GM19035 (cell line): ENCODE results near the gene MYO9A.
"Not testable (repeated sequence)": the region's sequence is repeated elsewhere in the genome, so short reads cannot be mapped to it uniquely, and the experiment has no call there.

Experiments used
- ATAC-seq: cut with Tn5 transposase; IDR thresholded peaks from one replicate; pipeline ENCODE4 v1.9.1; 2021; ENCODE audit not compliant: unreplicated experiment

MYO9A gene

GRCh38 chr15:72141171-72142084, 23.5 kb upstream of the MYO9A start:
- ATAC-seq: peak; percentile 98

- no peak for ATAC-seq
These were observed 22.1 kb upstream of the MYO9A start for GRCh38 chr15:72140088-72140487.

- ATAC-seq: no peak
These were observed 21.7 kb upstream of the MYO9A start for GRCh38 chr15:72139667-72140066.

GRCh38 chr15:72136170-72137051, 18.5 kb upstream of the MYO9A start:
- ATAC-seq: no peak

- ATAC-seq: no peak
These were observed 17.8 kb upstream of the MYO9A start for GRCh38 chr15:72135719-72136118.

- ATAC-seq: no peak
These were observed 15.3 kb upstream of the MYO9A start for GRCh38 chr15:72133211-72133610.

GRCh38 chr15:72131922-72132321, 14.0 kb upstream of the MYO9A start:
- ATAC-seq: no peak

- ATAC-seq: no peak
These were observed 12.3 kb upstream of the MYO9A start for GRCh38 chr15:72130272-72130671.

- no peak for ATAC-seq
These were observed 10.4 kb upstream of the MYO9A start for GRCh38 chr15:72128359-72128758.

GRCh38 chr15:72127724-72128322, 9.9 kb upstream of the MYO9A start:
- ATAC-seq: no peak

- ATAC-seq: no peak
These were observed 6.3 kb upstream of the MYO9A start for GRCh38 chr15:72124218-72124617.

GRCh38 chr15:72117486-72118016, 399 bp downstream of the MYO9A start:
- peak; percentile 69 for ATAC-seq

GRCh38 chr15:72116731-72117485, 1.0 kb downstream of the MYO9A start:
- ATAC-seq: no peak

GRCh38 chr15:72113347-72114031, 4.5 kb downstream of the MYO9A start:
- ATAC-seq: no peak

- no peak for ATAC-seq
These were observed 5.1 kb downstream of the MYO9A start for GRCh38 chr15:72112805-72113204.

- ATAC-seq: no peak
These were observed 5.8 kb downstream of the MYO9A start for GRCh38 chr15:72112116-72112515.

GRCh38 chr15:72110355-72110754, 7.6 kb downstream of the MYO9A start:
- no peak for ATAC-seq

- no peak for ATAC-seq
These were observed 11.9 kb downstream of the MYO9A start for GRCh38 chr15:72106068-72106467.

- ATAC-seq: no peak
These were observed 12.8 kb downstream of the MYO9A start for GRCh38 chr15:72105111-72105510.

- ATAC-seq: not testable (repeated sequence)
These were observed 17.4 kb downstream of the MYO9A start for GRCh38 chr15:72100551-72100950.
